IMR-90 (cell line): ENCODE data around the gene ISG15.

ENCODE experiments used
- CTCF ChIP-seq: conservative IDR thresholded peaks from 2 replicates; pipeline ENCODE4 v1.5.1; 2012; ENCODE audit warnings: mild to moderate bottlenecking, low read depth, low read length, improper control_type of control experiment
- MAZ ChIP-seq: IDR thresholded peaks from 2 replicates; pipeline ENCODE4 v1.6.1; 2012; ENCODE audit warnings: low read depth, mild to moderate bottlenecking, low read length, improper control_type of control experiment, moderate library complexity, borderline replicate concordance
- MXI1 ChIP-seq: IDR thresholded peaks from 2 replicates; pipeline ENCODE4 v1.6.1; 2012; ENCODE audit warnings: low read depth, mild to moderate bottlenecking, low read length, moderate library complexity, borderline replicate concordance
- RAD21 ChIP-seq: IDR thresholded peaks from 2 replicates; pipeline ENCODE4 v1.6.1; 2012; ENCODE audit warnings: low read length, improper control_type of control experiment

- TF ChIP-seq CTCF: no peak
- no peak for TF ChIP-seq MXI1
- no peak for TF ChIP-seq RAD21
- no peak for TF ChIP-seq MAZ
Observed at GRCh38 chr1:1032424-1032823, 19.1 kb downstream of the ISG15 start.
